HG03558 (cell line): ENCODE results near the gene SYNGAP1.
A peak's percentile ranks its signal among the peaks of the same experiment; 100 is the strongest.
"Not testable (repeated sequence)": the region's sequence is repeated elsewhere in the genome, so short reads cannot be mapped to it uniquely, and the experiment has no call there.

Experiments
- ATAC-seq: cut with Tn5 transposase; IDR thresholded peaks from one replicate; pipeline ENCODE4 v1.9.1; 2021; ENCODE audit warnings: moderate number of reproducible peaks; ENCODE audit not compliant: unreplicated experiment; ENCODE audit errors: extremely low read depth

SYNGAP1 gene

GRCh38 chr6:33419580-33420490 lies at the start of gene SYNGAP1:
Gene SYNGAP1, plus strand, starts transcription at chr6:33420065. Its CDS starts 200 bp downstream, at chr6:33420265.
- no peak for ATAC-seq

GRCh38 chr6:33371901-33372300 lies 48.0 kb upstream of the SYNGAP1 start:
- not testable (repeated sequence) for ATAC-seq

GRCh38 chr6:33372526-33373123 lies 47.2 kb upstream of the SYNGAP1 start:
- no peak for ATAC-seq

- ATAC-seq, result no peak
These were observed 45.6 kb upstream of the SYNGAP1 start for GRCh38 chr6:33373960-33374910.

- no peak for ATAC-seq
These were observed 44.7 kb upstream of the SYNGAP1 start for GRCh38 chr6:33375143-33375671.

GRCh38 chr6:33377171-33377570 lies 42.7 kb upstream of the SYNGAP1 start:
- no peak for ATAC-seq

- not testable (repeated sequence) for ATAC-seq
These were observed 40.7 kb upstream of the SYNGAP1 start for GRCh38 chr6:33379184-33379583.

GRCh38 chr6:33380272-33380981 lies 39.4 kb upstream of the SYNGAP1 start:
- ATAC-seq, result no peak

GRCh38 chr6:33383427-33384185 lies 36.3 kb upstream of the SYNGAP1 start:
- ATAC-seq, result no peak

- no peak for ATAC-seq
These were observed 35.3 kb upstream of the SYNGAP1 start for GRCh38 chr6:33384581-33385020.

GRCh38 chr6:33390173-33390572 lies 29.7 kb upstream of the SYNGAP1 start:
- no peak for ATAC-seq

GRCh38 chr6:33390767-33391277 lies 29.0 kb upstream of the SYNGAP1 start:
- no peak for ATAC-seq

- ATAC-seq, result peak; percentile 58
These were observed 28.5 kb upstream of the SYNGAP1 start, which contains the start of gene KIFC1 for GRCh38 chr6:33391278-33391921. Gene KIFC1, plus strand, starts transcription at chr6:33391823. Its CDS starts 163 bp downstream, at chr6:33391986.

- ATAC-seq, result no peak
These were observed 27.8 kb upstream of the SYNGAP1 start for GRCh38 chr6:33391922-33392594.

- no peak for ATAC-seq
These were observed 27.3 kb upstream of the SYNGAP1 start for GRCh38 chr6:33392595-33392948.

- no peak for ATAC-seq
These were observed 26.9 kb upstream of the SYNGAP1 start for GRCh38 chr6:33392979-33393378.

- ATAC-seq, result no peak
These were observed 22.3 kb upstream of the SYNGAP1 start for GRCh38 chr6:33397541-33397940.
